Motor neuron (in vitro differentiated cells): ENCODE results near the gene RIPPLY3. TPM values are rescaled to one million over a fixed set of nuclear protein-coding genes. Genes with fewer than 3 reads are reported as not detected.
A peak's percentile ranks its signal among the peaks of the same experiment; 100 is the strongest.
"Not testable (repeated sequence)": the region's sequence is repeated elsewhere in the genome, so short reads cannot be mapped to it uniquely, and the experiment has no call there.

Source experiments
- ATAC-seq, 8 experiments: fragments of 200-7000 bp; cut with Tn5 transposase; replicated peaks in 6 of 8; 2 replicates each; pipeline ENCODE4 v1.8.0; 2021; ENCODE audit warnings: mild to moderate bottlenecking in 8 of 8, moderate library complexity in 8 of 8
- H3K27ac ChIP-seq, 2 donors: fragments of 250-450 bp; sonication (Bioruptor Pico); 2 replicates each; pipeline ENCODE4 v1.9.0; 2021; ENCODE audit warnings: antibody characterized with exemption in 2 of 2, mild to moderate bottlenecking in 2 of 2, moderate library complexity in 1 of 2
- H3K4me1 ChIP-seq, 2 donors: fragments of 250-450 bp; sonication (Bioruptor Pico); replicated peaks in 1 of 2; 2 replicates each; pipeline ENCODE4 v1.6.1; 2021; ENCODE audit warnings: antibody characterized with exemption in 2 of 2, mild to moderate bottlenecking in 2 of 2, moderate library complexity in 1 of 2
- H3K4me3 ChIP-seq, 5 donors: fragments of 250-450 bp; sonication (Bioruptor Pico); 2 replicates each; pipeline ENCODE4 v1.9.0; 2021; ENCODE audit warnings: antibody characterized with exemption in 5 of 5, mild to moderate bottlenecking in 5 of 5, moderate library complexity in 4 of 5
- WGBS, 10 experiments: fragments of 450-650 bp; shearing (Covaris generic); methylation state at CpG; one replicate each; pipeline ENCODE4 v1.0.0; 2022; 5-methylcytosine and 5-hydroxymethylcytosine counted together
- in situ Hi-C, 9 experiments: fragments of 400-800 bp; cut with MboI; loops; one replicate each; pipeline ENCODE4 v1.15.0; 2021; ENCODE audit warnings: low sequenced_read_pairs in 9 of 9, low pct_unique_long_range_greater_than_20kb in 2 of 9; ENCODE audit not compliant: unreplicated experiment in 9 of 9
- total RNA-seq, 8 experiments: library from RNA; unstranded; fragments of 300-600 nt; gene quantifications; 2 replicates each; pipeline versions ENCODE4 v1.2.3 to v1.2.4, GENCODE V29; 2022

The RIPPLY3 gene
- total RNA-seq, 8 experiments from 2014 or later, result 0.14 to 0.43 (median 0.16) TPM; not detected in 2

DNA sequence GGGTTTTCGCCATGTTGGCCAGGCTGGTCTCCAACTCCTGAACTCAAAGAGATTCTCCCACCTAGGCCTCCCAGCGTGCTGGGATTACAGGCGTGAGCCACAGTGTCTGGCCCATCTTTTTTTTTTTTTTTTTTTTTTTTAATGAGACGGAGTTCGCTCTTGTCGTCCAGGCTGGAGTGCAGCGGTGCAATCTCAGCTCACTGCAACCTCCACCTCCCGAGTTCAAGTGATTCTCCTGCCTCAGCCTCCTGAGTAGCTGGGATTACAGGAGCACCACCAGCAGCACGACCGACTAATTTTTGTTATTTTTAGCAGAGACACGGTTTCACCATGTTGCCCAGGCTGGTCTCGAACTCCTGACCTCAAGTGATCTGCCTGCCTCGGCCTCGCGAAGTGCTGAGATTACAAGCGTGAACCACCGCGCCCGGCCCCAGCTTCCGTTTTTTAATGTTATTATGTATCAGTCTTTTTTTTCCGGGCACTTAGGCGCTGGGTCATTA, 17.3 kb upstream of the RIPPLY3 start:
- H3K4me3 ChIP-seq, result peak overlapping the region; percentile 58 to 76 (median 66)
- in situ Hi-C loops, H3K4me1 ChIP-seq, ATAC-seq: not testable (repeated sequence)
- WGBS, 10 experiments, result 0 to 93% (median 76%) methylated on average over 1 to 10 of the region's 22 CpGs; no CpG with 5 or more reads in 1 of the 10 experiments
- H3K27ac ChIP-seq, result peak overlapping the region; percentile 96 to 97

DNA sequence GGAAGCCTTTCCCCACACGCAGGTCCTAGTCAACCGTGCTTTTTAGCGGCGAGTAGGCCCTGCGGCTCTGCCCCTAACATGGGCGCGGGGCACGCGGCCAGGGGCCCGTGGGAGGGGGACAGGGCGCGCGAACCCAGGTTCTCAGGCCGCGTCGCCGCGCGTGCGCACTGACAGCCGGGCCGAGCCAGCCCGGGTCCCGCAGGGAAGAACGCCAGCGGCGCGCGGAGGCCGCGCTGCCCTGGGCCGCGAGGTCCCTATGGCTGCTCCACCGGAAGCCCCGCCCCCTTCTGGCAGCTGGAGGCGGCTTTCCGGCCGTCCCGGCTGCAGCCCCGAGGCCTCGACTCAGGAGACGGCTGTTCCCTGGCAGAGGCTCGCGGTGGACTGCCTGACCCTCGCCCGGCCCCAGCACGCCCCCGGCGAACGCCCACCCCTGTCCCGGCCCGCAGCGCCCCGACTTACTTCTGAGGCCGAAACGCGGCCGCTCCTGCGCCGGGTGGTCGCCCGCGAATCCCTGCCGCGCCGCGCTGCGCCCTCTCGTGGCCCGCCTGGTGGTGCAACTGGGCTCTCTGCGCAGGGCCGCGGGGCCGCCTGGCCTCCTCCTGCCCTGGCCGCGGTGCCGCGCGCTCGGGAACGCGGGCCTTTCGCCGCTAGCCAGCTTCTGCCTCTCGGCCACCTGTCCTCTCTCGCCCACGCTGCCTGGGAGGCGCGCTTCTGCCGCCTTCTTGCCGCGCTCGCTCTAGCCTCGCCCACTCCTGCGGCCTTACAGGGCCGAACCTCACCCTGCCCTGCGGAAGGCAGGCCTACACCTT, 16.6 kb upstream of the RIPPLY3 start:
- peak overlapping the region; percentile 96 to 97 for H3K27ac ChIP-seq
- in situ Hi-C loops, result no loop called here
- peak; percentile 92 to 96 (median 94) for ATAC-seq
- peaks cover 7 to 8% of the 10 kb centered on the region in 2 donors for H3K4me1 ChIP-seq
- WGBS, 10 experiments, result 0 to 2% (median 0%) methylated on average over 1 to 7 of the region's 97 CpGs; no CpG with 5 or more reads in 7 of the 10 experiments
- peak overlapping the region; percentile 58 to 76 (median 66) for H3K4me3 ChIP-seq

DNA sequence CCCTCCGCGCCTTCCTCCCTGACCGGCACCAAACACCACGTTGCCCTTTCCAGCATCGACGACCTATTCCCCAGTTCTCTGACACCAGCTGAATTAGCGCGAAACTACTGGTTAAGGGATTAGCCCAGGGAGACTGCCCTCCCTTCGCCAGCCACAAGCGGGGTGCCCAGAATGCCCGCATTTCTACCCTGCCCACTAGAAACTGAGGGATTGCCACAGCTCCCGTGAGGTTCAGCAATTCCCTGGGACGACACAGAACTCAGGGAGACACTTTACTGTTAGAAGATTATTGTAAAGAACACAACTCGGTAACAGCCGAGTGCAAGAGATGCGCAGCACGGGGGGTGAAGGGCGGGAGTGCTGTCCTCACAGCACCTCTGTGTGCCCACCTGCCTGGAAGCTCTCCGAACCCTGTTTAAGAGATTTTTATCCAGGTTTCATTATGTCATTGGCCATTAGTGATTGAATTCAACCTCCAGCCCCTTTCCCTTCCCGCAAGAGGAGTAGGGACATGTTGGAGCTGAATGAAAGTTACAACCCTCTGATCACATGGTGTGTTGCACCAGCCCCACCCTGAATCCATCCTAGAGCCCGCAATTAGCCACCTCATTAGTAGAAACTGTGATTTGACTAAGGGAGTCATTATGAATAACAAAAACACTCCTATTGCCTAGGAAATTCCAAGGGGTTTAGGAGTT, 15.8 kb upstream of the RIPPLY3 start:
- H3K27ac ChIP-seq, result peak overlapping the region; percentile 96 to 97
- peak overlapping the region; percentile 58 to 76 (median 66) for H3K4me3 ChIP-seq
- no peak for ATAC-seq
- H3K4me1 ChIP-seq, result peaks cover 7 to 8% of the 10 kb centered on the region in 2 donors
- in situ Hi-C loops, result no loop called here
- WGBS, 10 experiments, result 50 to 100% (median 91%) methylated on average over 1 to 12 of the region's 21 CpGs; no CpG with 5 or more reads in 3 of the 10 experiments

DNA sequence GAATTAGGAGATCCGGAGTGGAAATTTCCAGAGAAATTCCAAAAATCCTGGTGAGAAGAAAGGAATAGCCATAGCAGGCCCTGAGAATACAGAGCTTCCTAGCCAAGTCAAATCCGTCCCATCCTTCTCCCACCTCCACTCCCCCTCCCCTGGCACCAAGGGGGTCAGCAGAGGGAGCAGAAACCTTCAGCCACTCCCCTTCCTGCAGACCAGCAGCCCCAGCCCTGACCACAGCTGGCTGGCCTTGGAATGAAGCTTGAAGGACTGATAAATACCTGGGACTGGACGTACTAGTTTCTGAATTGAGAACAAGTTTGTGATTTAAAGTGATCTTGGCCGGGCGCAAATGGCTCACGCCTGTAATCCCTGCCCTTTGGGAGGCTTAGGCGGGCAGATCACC, 13.8 kb upstream of the RIPPLY3 start:
- in situ Hi-C loops, result no loop called here

DNA sequence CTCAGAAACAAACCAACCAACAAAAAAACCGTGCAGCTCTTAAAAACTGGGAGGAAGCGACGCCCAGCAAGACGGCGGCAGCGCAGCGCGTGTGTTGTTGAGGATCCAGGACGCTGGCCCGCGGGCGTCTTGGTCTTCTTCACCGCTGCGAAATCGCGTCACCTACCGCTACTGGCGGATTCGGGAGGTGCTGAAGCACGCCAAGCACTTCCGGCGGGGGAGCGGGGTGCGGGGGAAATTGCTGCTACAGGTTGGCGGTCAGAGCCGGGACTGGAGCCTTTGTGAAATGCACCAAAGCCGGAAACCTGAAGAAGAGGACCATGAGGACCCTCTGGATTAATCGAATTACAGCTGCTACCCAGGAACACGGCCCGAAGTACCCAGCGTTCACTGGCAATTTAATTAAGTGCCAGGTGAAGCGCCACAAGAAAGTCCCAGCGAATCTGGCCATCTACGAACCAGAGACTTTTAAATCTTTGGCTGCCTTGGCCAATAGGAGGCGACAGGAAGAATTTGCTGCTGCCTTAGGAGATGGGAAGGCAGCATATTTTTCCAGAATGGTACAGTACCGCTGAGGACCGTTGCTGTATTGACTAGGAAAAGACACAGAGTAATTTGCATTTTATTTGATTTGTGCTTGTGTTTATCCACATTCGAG, 11.9 kb upstream of the RIPPLY3 start:
- Histone ChIP-seq H3K4me3 (no peak overlapping the region), H3K4me1 (peaks cover 7 to 8% of the 10 kb centered on the region in 2 donors), H3K27ac (no peak overlapping the region)
- WGBS, 10 experiments, result 0 to 97% (median 75%) methylated on average over 1 to 24 of the region's 38 CpGs
- ATAC-seq, result no peak
- in situ Hi-C loops, result no loop called here

More for the DNA sequence above, 13.8 kb upstream of the RIPPLY3 start:
- WGBS, 10 experiments, result 0 to 86% (median 75%) methylated on average over 1 to 7 of the region's 7 CpGs; no CpG with 5 or more reads in 5 of the 10 experiments
- Histone ChIP-seq H3K4me1 (peaks cover 7 to 8% of the 10 kb centered on the region in 2 donors), H3K27ac (no peak overlapping the region), H3K4me3 (no peak overlapping the region)
- no peak for ATAC-seq

DNA sequence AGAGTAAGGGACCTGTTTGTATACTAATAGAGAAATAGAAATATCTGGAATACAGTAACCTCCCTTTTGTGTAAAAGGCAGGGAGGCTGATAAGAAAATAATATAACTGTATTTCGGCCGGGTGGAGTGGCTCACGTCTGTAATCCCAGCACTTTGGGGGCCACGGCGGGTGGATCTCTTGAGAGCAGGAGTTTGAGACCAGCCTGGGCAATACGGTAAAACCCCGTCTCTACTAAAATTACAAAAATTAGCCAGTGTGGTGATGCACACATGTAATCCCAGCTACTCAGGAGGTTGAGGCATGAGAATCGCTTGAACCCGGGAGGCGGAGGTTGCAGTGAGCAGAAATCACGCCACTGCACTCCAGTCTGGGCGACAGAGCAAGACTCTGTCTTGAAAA, 11.2 kb upstream of the RIPPLY3 start:
- 87 to 100% (median 93%) methylated on average over 1 to 12 of the region's 12 CpGs; no CpG with 5 or more reads in 1 of the 10 experiments for WGBS, 10 experiments
- in situ Hi-C loops, H3K27ac ChIP-seq, H3K4me3 ChIP-seq, ATAC-seq, H3K4me1 ChIP-seq: not testable (repeated sequence)

DNA sequence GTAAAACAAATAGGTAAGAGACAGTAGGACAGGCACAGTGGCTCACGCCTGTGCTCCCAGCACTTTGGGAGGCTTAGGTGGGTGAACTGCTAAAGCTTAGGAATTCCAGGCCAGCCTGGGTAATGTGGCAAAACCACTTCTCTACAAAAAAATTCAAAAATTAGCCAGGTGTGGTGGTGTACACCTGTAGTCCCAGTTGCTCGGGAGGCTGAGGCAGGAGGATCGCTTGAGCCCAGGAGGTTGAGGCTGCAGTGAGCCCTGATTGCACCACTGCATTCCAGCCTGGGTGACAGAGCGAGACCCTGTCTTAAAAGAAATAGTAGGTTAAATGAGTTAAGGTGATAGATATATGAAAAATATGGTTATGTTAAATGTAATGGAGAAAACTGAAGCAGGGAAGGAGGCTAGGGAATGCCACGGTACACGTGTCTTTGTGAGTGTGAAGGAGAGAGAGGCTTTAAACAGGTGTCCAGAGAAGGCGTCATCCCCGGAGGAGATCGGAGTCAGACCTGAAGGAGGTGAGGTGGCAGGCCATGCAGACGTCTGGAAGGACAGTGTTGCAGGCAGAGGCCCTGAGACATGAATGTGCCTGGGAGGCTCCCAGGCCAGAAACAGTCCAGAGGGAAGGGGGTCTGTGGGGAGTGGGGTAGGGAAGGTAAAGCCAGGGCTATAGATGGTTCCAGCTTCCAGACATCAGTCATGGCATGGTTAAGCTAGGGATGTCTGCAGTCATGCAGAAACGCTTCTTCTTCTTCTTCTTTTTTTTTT, 7.2 kb upstream of the RIPPLY3 start:
- 63 to 100% (median 84%) methylated on average over 2 to 7 of the region's 11 CpGs; no CpG with 5 or more reads in 2 of the 10 experiments for WGBS, 10 experiments
- in situ Hi-C loops, result no loop called here

DNA sequence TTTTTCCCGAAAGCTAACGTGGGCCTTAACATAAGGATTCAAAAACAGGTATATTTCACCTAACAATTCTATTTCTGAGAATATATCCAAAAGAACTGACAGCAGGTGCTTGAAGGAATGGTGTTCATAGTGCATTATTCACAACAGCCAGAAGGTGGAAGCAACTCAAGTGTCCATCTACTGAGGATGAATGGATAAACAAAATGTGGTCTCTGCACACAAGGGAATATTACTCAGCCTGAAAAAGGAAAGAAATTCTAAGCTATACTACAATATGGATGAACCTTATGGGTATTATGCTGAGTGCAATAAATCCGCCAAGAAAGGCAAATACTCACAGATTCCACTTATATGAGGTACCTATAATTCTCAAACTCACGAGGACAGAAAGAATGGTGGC, 6.1 kb upstream of the RIPPLY3 start:
- H3K4me1 ChIP-seq, result no peaks in the 10 kb centered on the region
- no peak overlapping the region for H3K27ac ChIP-seq
- in situ Hi-C loops, result no loop called here
- 33 to 100% (median 75%) methylated on average over 1 to 4 of the region's 4 CpGs for WGBS, 10 experiments
- ATAC-seq, result no peak
- no peak overlapping the region for H3K4me3 ChIP-seq

More for the DNA sequence above, 7.2 kb upstream of the RIPPLY3 start:
- no peak for ATAC-seq
- no peaks in the 10 kb centered on the region for H3K4me1 ChIP-seq
- no peak overlapping the region for H3K4me3 ChIP-seq
- no peak overlapping the region for H3K27ac ChIP-seq

DNA sequence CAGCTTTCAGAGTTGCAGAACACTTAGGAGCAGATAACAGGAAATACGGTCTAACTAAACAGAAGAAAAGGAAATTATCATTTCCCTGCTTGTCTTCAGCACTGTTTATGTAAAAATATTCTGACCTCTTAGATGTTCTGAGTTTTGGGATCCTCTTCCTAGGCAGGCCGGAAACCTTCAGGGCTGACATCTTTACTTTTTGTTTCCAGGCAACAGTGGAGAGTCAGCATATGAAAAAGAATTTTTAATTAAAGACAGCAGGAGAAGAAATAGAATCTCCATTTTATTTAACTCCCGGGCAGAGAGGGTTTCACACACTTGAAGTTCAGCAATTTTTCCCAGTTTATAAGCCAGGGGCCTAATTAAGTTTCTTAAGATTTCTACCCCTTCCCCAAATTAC, 5.1 kb upstream of the RIPPLY3 start:
- WGBS, 10 experiments, result 4 to 88% (median 27%) methylated on average over 1 to 3 of the region's 3 CpGs
- Histone ChIP-seq H3K4me1 (no peaks in the 10 kb centered on the region), H3K27ac (no peak overlapping the region), H3K4me3 (no peak overlapping the region)
- peak in 3 of 8 experiments; percentile 69 to 85 (median 82) for ATAC-seq
- in situ Hi-C loops, result no loop called here

DNA sequence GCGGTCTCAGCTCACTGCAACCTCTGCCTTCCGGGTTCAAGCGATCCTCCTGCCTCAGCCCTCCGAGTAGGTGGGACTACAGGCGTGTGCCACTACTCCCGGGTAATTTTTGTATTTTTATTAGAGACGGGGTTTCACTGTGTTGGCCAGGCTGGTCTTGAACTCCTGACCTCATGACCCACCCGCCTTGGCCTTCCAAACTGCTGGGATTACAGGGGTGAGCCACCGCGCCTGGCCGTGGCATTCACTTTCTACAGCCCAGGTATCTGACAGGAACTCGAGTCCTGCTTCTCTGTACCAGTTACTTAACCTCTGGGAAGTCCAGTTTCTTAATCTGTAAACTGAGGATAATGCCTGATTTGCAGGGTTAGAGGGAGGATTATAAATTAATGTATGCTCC, 3.7 kb upstream of the RIPPLY3 start:
- H3K4me3 ChIP-seq, ATAC-seq, H3K27ac ChIP-seq, H3K4me1 ChIP-seq, in situ Hi-C loops: not testable (repeated sequence)
- 79 to 100% (median 96%) methylated on average over 1 to 11 of the region's 12 CpGs for WGBS, 10 experiments

DNA sequence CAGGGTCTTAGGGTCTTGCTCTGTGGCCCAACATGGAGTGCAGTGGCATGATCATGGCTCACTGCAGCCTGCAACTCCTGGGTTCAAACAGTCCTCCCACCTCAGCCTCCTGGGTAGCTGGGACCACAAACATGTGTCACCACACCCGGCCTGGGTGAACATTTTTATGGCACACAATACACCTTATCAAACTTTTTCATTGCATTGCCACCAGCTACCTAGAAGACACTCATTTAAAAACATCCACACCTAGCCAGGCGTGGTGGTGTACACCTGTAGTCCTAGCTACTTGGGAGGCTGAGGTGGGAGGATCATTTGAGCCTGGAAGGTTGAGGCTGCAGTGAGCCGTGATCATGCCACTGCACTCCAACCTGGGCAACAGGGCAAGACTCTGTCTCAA, 2.6 kb upstream of the RIPPLY3 start:
- ATAC-seq, H3K4me1 ChIP-seq, H3K27ac ChIP-seq, in situ Hi-C loops, H3K4me3 ChIP-seq: not testable (repeated sequence)
- WGBS, 10 experiments, result 50 to 100% (median 95%) methylated on average over 1 to 2 of the region's 3 CpGs; no CpG with 5 or more reads in 2 of the 10 experiments
